ENCODE results near the gene TSLP.

GRCh38 chr5:111106320-111106948 lies 34.9 kb downstream of the TSLP start:
- TF ChIP-seq CTCF (conservative IDR thresholded peaks at IDR 0.05; ENCODE audit: low read depth, low read length) (no peak), EZH2 (IDR thresholded peaks at IDR 0.05; ENCODE audit: low read length, unreplicated experiment) (no peak)

All from PC-3 (cell line).